Central memory CD4-positive, alpha-beta T cell (primary cell): Measurements from ENCODE around the gene RASSF8.

Source experiments
- DNase-seq: peaks from one replicate; pipeline ENCODE4 v3.0.0; 2022

Gene RASSF8

GRCh38 chr12:26128168-26128567 lies 169.7 kb downstream of the RASSF8 start:
- no peak for DNase-seq
